GM18867 (cell line): ENCODE results near the gene LRP6.

Source experiments
- ATAC-seq: cut with Tn5 transposase; IDR thresholded peaks from one replicate; pipeline ENCODE4 v1.9.1; 2021; ENCODE audit warnings: mild to moderate bottlenecking, moderate library complexity; ENCODE audit not compliant: unreplicated experiment

LRP6 gene

DNA sequence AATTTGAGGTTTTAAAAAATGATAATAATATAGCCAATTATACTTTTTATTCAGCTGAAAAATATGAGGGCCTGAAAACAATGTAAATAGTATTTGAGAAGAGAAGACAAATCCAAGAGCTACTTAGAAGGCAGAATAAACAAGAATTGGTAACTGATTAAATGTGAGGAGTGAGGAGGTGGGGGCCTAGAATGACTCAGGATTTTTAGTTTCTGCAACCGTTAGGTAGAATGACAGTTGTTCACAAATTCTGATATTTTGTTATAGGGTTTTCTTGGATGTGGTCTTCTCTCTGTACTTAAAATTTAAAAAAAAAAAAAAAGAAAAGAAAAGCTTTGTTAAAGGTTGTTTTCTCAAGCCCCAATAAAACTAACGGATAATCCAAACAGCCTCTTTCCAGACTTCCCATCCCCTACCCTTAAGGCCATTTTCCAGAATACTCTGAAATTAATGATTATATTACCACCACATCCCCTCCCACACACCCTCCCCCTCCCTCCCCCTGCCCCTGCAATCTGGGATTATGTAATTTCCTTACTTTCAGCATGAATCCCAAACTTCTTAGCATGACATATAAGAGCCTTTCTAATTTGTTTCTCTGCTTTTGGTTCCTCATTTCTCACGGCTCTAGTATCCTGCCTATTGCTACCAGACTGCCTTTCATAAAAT is 50.4 kb downstream of the LRP6 start:
- ATAC-seq: no peak

GRCh38 chr12:12214635-12215131 is 52.2 kb downstream of the LRP6 start:
- no peak for ATAC-seq

DNA sequence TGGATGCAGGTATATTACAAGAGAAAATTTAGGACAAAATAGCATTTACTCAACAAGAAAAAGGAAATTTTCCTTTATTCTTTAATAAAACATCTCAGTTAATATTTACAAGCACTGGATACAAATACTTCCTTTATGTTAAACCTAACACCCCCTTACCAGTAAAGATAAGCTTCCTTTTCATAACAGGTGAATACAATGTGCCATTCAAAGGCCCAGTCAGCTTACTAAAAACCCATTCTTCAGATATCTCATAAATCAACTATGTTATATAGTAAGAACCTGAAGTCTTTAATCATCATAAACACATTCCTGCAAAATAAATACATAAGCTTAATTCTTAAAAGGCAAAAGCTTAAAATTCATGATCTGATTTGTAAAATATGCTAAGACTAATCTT is 52.6 kb downstream of the LRP6 start:
- no peak for ATAC-seq

GRCh38 chr12:12212769-12213168 is 54.1 kb downstream of the LRP6 start:
- no peak for ATAC-seq

DNA sequence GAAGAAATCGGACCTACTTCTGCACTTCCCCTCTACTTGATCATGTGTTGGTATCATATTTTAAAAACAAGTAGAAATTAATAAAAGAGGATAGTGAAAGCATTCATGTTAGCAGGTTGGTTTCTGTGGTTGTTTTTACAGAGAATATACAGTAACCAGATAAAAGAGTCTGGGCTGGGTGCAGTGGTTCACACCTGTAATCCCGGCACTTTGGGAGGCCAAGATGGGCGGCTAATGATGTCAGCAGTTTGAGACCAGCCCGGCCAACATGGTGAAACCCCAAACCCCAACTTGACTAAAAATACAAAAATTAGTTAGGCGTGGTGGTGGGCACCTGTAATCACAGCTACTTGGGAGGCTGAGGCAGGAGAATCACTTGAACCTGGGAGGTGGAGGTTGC is 55.9 kb downstream of the LRP6 start:
- ATAC-seq: no peak

DNA sequence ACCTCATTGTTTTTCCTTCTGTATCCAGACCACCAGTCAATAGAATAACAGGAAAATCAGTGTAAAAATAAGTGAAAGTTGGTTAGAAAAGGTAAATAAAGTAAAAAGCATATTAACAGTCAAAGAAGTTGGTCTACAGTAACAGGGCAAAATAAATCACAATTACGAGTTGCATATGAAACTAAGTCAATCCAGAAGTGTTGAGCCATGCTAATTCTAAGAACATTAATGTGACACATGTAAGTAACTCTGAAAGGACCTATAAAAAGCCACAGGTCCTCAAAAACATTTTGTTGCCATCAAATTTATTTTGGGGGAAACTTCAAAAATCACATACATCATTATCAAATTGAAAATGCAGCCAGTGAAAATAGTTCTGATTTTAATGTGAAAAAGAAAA is 56.4 kb downstream of the LRP6 start:
- ATAC-seq: no peak

DNA sequence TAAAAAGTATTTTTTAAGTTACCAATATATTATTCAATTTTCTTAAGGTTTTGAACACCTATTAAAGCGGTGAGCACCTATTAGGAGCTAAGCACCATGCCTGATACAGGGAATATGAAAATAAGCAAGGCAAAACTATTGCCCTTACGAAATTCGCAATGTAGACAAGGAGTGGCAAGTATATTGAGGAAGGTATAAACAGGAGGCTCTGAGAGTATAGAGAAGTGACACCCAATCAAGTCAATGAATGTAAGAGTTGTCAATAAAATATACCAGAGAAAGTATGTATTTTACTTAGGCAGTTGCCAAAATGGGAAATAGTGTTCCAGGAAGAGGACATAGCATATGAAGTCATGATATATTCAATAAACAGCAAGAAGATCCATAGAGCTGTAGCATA is 57.2 kb downstream of the LRP6 start:
- no peak for ATAC-seq

DNA sequence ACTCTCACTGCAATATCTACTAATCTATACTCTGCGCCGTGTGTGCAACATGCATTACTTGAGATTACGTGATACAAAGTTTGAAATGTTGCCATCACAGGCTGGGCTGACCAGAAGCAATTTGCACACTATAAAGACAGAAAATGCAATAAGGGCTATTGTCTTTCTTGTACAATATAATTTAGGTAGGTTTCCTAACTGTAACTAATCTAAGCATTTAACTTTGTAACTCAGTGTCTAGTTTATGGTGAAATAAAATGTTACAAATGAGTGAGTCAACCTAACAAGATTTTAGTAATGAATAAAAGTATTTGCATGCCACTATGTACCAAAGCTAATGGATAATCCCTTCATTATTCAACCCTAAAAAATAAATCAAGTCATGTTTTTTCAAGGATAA is 57.8 kb downstream of the LRP6 start:
- ATAC-seq: no peak

GRCh38 chr12:12207746-12208145 is 59.1 kb downstream of the LRP6 start:
- no peak for ATAC-seq

GRCh38 chr12:12206776-12207388 is 60.0 kb downstream of the LRP6 start:
- ATAC-seq: no peak

DNA sequence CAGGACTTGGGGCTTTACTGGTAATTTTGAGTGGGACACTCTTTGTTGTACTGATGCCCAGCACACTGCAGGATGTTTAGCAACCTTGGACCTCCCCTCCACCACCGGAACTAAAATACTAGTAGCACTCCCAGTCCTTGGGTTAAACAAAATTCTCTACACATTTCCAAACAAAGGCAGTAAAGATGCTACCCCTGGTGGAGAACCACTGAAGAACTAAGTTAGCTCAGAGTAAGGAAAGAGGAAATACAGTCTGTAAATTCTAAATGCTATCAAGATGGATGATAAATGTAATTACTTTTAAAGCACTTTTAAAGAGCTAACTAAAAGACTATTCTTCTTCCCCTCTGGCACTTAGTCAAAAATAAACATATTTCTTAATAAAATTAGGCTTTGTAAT is 64.1 kb downstream of the LRP6 start:
- no peak for ATAC-seq

DNA sequence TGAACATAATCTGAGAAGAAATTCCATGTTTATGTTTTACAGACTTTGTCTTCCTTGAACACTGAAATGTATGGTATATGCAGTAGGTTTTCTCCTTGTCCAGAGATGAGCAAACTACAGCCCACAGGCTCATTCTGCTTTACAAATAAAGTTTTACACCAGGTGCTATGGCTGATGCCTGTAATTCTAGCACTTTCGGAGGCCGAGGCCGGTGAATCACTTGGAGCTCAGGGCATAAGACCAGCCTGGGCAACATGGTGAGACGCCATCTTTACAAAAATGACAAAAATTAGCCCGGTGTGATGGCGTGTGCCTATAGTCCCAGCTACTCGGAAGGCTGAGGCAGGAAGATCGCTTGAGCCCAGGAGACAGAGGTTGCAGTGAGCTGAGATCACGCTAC is 64.7 kb downstream of the LRP6 start:
- ATAC-seq: no peak

- ATAC-seq: no peak
Measured at GRCh38 chr12:12201274-12201758, 65.5 kb downstream of the LRP6 start.

DNA sequence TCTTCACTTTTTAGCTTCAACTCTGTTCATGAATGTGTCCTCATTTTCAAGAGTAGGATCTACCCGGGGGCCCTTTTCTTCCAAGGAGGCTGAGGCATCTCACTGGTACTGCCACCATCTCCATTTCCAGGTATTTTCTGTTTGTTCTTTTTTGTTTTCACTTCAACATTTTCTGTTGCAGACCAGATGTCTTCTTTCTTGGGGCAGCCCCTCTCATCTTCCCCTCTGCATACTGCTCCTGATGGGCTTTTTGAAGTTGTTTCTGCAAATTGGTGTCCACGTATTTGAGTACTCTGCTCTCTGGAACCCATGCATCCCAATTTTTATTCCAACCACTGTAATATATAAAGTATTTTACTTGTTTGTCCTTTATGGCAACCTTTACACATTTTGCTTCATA is 66.5 kb downstream of the LRP6 start:
- no peak for ATAC-seq

GRCh38 chr12:12198124-12198523 is 68.7 kb downstream of the LRP6 start:
- ATAC-seq: no peak

DNA sequence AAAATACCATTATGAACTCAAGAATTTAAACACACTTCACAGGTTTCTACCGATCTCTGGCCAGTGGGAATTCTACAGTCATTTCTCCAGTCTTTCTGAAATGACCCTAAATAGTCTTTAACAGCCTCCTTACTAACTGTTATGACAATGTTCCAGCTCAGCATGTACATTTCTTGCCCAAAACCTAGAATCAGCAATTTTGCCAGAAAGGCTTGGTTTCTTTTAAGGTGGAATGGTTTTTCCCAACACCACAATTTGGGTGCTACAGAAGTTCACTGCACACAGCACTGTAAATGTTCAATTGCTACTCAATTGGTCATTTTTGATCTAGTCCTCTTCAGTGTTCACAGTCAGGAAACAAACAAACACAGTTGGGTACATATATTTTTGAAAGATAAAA is 69.7 kb downstream of the LRP6 start:
- no peak for ATAC-seq

- no peak for ATAC-seq
Measured at GRCh38 chr12:12195516-12195915, 71.3 kb downstream of the LRP6 start.

DNA sequence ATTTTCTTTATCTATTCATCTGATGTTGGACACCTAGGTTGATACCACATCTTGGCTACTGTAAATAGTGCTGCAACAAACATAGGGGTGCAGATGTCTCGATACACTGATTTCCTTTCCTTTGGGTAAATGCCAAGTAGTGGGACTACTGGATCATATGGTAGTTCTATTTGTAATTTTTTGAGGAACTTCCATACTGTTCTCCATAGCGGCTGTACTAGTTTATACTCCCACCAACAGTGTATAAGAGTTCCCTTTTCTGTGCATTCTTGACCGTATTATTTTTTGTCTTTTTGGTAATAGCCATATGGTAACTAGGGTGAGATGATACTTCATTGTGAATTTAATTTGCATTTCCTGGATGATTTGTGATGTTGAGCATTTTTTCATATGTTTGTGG is 71.8 kb downstream of the LRP6 start:
- no peak for ATAC-seq

- ATAC-seq: no peak
Measured at GRCh38 chr12:12194206-12194605, 72.6 kb downstream of the LRP6 start.

- ATAC-seq: no peak
Measured at GRCh38 chr12:12191008-12191407, 75.8 kb downstream of the LRP6 start.

- no peak for ATAC-seq
Measured at GRCh38 chr12:12190087-12190809, 76.6 kb downstream of the LRP6 start.

DNA sequence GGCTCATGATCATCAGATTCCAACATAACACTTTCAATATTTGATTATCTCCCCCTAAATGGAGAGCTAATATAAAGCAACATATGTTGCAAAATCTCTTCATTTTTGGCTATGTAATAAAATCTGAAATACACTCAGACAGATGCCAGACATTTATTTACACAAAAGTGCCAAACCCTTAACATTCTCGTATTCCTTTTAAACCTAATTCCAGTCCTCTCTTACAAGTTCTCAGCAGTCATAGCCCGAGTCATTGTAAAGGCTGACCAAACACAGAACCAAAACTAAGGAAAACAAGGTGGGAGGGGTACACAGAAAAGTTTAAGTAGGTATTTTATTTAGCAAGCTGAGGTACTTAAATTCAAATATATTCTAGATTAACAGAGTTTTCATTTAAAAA is 81.4 kb downstream of the LRP6 start:
- ATAC-seq: no peak
